NCI-H82 treated with DMSO at 0.1 percent for 48 hours (cell line): ENCODE measurements around the gene SAFB2.
A peak's percentile ranks its signal among the peaks of the same experiment; 100 is the strongest.

Experiments
- DNase-seq: peaks from one replicate; lab custom pipeline; 2025; ENCODE audit not compliant: unreplicated experiment; lab: John Stamatoyannopoulos, UW

SAFB2 gene

DNA sequence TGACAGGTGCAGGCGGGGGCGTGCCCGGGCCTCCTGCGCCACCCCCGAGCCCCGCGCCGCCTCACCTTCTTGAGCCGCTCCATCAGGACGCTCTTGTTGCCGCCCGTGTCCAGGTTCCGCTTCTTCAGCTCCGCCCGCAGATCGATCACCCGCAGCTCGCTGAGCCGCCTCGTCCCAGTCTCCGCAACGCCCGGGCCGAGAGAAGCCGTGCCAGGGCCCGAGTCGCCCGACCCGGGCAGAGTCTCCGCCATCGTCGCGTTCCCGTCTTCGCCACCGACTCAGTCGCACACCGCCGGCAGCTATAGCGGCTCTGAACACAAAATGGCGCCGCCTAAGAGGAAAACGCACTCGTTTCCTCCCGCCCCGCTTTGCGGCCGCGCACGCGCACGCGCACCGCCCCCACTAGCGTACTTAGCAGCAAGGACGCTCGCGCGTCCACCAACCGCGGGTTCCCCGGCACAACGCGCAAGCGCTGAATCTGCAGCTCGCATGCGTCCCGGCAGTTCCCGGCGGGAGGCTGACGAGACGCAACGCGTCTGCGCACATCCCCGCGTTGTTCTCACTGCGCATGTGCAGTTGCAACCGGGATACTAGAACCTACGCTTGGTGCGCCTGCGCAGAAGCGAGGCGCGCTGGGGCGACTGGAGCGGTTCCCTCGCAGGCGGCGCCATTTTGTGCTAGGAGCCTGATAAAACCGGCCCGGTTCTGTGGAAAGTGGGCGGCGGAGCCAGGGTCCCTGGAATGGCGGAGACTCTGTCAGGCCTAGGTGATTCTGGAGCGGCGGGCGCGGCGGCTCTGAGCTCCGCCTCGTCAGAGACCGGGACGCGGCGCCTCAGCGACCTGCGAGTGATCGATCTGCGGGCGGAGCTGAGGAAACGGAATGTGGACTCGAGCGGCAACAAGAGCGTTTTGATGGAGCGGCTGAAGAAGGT lies at the start of gene SAFB2, which contains the start of gene SAFB:
SAFB2 (minus strand) TSS at position 312 of the 932 bp plus-strand sequence; CDS start at position 251, 61 bp downstream.
SAFB (plus strand) TSS at position 619 of the 932 bp plus-strand sequence; CDS start at position 742, 123 bp downstream.
- peak; percentile 89 for DNase-seq

DNA sequence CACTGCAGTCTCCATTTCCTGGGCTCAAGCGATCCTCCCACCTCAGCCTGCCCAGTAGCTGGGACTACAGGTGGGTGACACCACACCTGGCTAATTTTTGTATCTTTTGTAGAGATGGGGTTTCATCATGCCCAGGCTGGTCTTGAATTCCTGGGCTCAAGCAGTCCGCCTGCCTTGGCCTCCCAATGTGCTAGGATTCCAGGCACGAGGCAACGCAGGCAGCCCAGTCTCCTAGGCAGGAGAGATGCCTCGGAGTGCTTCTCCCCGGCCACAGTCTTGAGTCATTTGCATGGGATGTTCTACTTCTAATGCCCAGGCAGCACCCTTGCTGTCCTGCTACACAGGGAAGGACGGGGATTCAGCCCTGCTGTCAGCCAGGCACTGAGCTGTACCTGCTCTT lies 49.0 kb upstream of the SAFB2 start:
- DNase-seq, result no peak

- DNase-seq, result no peak
Measured at GRCh38 chr19:5669212-5669611, 46.6 kb upstream of the SAFB2 start.

DNA sequence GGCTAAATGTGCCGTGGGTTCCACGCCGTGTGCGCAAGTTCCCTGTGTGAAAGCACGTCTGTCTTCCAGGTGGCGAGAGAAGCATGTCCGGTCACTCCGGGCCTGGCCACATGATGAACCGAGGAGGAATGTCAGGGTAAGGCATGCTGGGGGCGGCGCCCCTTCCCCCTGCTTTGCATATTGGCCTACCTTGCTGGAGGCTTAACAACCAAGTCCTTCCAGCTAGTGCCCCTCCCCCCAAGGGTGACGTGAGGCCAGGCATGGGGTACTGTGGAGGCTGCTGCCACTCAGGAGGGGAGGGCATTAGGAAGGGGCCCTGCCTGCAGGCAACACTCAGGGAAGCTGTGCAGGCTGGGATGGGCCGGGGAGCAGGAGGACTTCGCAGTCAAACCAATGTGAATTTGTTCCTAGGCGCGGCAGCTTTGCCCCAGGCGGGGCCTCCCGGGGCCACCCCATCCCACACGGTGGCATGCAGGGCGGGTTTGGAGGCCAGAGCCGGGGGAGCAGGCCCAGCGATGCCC lies 45.2 kb upstream of the SAFB2 start:
- DNase-seq, result peak; percentile 1

- no peak for DNase-seq
Measured at GRCh38 chr19:5666921-5667610, 44.5 kb upstream of the SAFB2 start.

GRCh38 chr19:5665781-5666513 lies 43.4 kb upstream of the SAFB2 start:
- no peak for DNase-seq

DNA sequence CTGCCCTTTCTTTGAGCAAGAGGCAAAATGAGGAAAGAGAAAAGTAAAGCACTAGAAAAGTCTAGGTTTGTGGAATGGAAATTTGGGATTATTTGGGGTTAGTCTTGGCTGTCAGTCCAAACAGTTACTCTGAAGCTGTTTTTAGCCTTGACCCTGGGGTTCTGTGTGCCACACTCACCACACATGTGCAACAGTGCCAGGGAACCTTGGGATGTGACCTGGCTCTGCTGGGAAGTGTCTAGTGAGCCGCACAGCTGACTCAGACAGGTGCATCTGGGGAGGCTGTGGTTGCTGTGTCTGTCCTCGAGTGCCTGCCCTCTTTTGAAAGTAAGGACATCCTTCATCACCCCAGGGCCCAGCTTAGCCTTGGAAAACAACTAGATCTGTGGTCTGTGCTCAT lies 41.9 kb upstream of the SAFB2 start:
- DNase-seq, result no peak

DNA sequence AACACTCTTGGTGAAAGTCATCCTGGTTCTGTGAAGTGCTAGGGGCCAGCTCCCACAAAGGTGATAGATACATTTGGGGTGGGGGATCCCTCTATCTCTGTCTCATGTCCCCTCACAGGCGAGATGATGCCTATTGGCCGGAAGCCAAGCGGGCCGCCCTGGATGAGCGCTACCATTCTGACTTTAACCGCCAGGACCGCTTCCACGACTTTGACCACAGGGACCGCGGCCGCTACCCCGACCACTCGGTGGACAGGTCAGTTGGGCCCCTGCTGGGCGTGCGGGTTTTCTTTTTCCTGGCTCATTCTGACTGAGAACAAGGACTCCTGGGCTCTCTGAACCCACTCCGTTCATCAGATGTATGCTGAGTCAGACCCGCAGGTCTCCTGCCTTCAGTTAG lies 41.3 kb upstream of the SAFB2 start:
- DNase-seq, result no peak

GRCh38 chr19:5661483-5661882 lies 38.9 kb upstream of the SAFB2 start:
- DNase-seq, result no peak

GRCh38 chr19:5655412-5655811 lies 32.8 kb upstream of the SAFB2 start:
- DNase-seq, result no peak

- DNase-seq, result no peak
Measured at GRCh38 chr19:5654931-5655330, 32.4 kb upstream of the SAFB2 start.

DNA sequence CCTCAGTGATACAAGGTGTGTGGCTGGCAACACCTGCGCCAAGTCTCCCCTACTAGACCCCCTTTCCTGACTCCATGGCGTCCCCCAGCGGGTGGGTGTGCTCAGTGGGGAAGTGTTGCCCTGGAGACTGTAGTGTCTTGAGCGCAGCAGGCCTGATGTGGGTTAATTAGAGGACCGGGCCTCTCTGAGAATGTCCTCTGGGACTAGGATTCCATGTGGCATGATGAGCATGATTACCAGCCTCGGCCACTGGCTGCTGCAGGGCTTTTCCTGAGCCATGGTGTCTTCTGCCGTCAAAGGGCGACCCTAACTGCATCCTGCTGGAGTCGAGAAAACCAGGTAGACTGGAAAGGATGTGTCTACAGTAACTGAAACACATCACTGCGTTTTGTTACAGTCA lies 29.7 kb upstream of the SAFB2 start:
- DNase-seq, result no peak

- DNase-seq, result no peak
Measured at GRCh38 chr19:5651361-5651760, 28.8 kb upstream of the SAFB2 start.

DNA sequence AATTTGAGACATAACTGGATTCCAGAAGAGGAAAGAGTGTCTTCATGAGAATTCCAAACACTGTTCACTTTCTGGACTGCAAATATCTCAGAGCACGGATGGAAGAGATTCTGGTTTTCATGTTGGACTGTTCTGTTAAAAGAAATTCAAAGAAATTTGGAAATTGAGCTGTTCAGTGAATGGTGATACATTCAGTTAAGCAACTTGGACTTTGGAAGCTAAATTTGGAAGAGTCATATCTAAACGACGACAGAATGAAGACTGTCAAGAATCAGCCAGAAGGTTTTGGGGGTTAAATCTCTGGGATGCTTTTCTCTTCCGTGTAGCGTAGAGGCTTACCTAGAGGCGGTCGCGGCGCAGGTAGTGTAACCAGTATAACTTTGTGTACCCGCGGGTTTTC lies 25.9 kb upstream of the SAFB2 start:
- DNase-seq, result no peak

DNA sequence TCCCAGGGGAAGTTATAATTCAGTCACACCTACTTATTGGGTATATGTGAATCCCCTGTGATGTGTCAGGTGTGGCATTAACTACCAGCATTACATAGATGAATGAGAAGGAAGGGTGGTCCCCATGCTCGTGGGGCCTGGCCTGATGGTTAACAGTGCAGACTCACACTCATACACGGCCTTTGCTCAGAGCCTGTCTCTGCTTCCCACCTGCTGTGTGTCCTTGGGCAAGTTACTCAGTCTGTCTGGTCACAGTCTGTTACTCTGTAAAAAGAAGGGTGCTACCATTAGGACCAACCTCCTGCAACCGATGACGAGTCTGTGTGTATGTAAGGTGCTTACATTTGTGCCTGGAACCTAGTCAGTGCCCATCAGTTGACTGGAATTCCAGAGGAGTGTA lies 24.1 kb upstream of the SAFB2 start:
- DNase-seq, result no peak

DNA sequence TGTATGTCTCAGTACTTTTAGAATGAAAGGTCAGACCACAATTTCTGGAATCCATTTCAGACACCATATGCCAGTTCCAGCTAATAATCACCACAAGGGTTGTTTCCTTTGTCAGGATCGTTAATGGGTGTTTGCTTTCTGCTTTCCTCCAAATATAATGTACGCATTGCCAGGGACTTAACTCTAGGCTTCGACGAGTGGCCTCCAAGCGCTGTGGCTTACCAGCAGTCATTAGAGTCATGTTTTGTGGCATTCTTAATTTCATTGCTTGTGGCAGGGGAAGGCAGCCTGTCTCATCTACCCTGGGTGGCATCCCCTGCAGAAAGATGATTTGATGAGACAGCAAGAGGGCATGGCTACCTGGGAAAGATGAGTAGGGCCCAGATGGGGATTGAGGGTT lies 22.8 kb upstream of the SAFB2 start:
- DNase-seq, result no peak

DNA sequence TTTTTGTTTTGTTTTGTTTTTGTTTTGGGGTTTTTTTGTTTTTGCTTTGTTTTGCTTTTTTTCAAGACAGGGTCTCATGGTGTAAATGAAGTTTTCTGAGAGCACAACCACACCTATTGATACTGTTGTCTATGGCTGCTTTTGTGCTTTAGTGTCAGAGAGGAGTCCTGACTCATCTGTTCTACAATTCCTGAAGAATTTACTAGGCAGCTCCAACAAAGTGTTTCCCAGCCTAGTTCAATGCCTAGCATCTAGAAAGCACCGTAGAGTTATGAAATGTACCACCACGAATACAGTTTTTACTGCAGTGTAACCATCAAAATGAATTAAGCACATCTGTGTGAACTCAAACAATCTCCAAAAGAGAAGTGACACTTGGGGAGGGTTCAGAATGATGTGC lies 21.5 kb upstream of the SAFB2 start:
- DNase-seq, result no peak

DNA sequence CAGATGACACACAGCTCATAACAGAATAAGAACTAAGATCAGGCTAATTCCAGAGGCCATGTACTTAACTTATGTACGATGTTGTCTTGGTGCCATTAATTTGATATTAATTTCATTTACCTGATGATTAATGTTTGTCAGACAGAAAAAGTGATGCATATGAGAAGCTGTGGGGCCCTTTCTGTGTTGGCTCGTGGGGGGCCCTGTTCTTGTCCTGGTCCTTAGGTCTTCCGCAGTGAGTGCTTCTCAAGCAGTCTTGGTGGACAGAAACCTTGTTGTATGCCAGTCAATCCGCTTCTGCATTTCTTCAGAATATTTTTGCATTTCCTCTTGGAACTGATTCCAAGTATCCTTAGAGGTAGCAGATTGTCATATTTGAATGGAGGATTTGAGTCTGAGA lies 20.5 kb upstream of the SAFB2 start:
- no peak for DNase-seq

GRCh38 chr19:5642204-5642603 lies 19.6 kb upstream of the SAFB2 start:
- DNase-seq, result no peak

DNA sequence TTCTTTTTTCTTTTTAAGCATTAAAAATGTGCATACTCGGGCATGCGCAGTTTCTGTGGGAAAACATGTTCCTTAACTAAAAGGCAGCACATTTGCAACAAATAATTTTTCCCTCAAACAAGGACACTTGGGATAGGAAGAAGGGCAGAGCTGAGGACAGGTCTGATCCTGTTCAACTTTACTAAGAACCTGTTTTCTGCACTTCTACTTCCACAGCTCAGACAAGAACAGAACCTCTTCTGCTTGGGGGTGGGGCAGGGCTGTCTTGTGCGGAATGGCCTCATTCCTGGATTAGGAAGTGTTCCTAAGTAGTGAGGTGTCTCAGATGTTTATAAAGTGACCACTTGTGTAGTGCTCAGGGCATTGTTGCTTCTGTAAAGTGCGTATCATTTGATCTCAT lies 18.6 kb upstream of the SAFB2 start:
- no peak for DNase-seq

DNA sequence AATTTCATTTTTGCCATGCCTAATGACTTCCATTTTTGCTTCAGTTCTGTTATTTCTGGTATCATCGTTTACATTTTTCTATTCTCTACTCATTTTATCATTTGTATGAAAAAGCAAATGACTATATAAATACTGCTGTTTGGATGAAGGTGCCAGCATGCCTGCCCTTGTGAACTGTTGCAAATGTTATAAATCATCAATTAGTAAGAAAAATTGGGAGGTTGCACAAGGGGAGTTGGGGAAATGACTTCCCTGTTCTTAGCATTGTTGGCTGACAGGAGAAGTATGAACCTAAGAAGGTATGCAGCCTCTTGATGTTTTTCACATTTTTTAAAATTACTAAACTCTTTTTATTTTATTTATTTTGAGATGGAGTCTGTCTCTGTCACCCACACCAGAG lies 15.4 kb upstream of the SAFB2 start:
- DNase-seq, result no peak
